HEK293 (cell line): ENCODE data around the gene PRM3.

Experiments
- CTCF ChIA-PET: fragments of 350-600 bp; formaldehyde crosslinking; extraction: SDS; loops from one replicate; lab custom pipeline; 2021; ENCODE audit warnings: antibody characterized with exemption; lab: Yijun Ruan, JAX
- POLR2A ChIA-PET: fragments of 300-600 bp; formaldehyde crosslinking; extraction: SDS; loops from one replicate; lab custom pipeline; 2020; ENCODE audit warnings: antibody characterized with exemption, inconsistent platforms; lab: Yijun Ruan, JAX
- H3K27ac ChIP-seq: fragments of 200-500 bp; sonication (Bioruptor generic); 2 replicates; pipeline ENCODE4 v1.5.1; 2014; ENCODE audit warnings: low read depth, low read length, control low read depth, inconsistent platforms; ENCODE audit errors: extremely low read depth
- H3K36me3 ChIP-seq, 2 experiments: fragments of 200-500 bp in 1 of 2; sonication (Bioruptor generic) in 1 of 2; 1 replicate in 1 of 2; 2 replicates in 1 of 2; pipeline ENCODE4 v1.5.1; 2014 to 2017; ENCODE audit warnings: inconsistent platforms in 2 of 2, low read length in 2 of 2; ENCODE audit not compliant: control insufficient read depth in 2 of 2, insufficient read depth in 1 of 2
- H3K4me1 ChIP-seq: fragments of 200-500 bp; sonication (Bioruptor generic); 2 replicates; pipeline ENCODE4 v1.5.1; 2014; ENCODE audit warnings: mild to moderate bottlenecking, low read length, inconsistent platforms; ENCODE audit not compliant: control insufficient read depth, insufficient read depth
- H3K4me3 ChIP-seq: 2 replicates; pipeline ENCODE4 v1.5.1; 2011; ENCODE audit warnings: low read depth, mild to moderate bottlenecking, control low read depth, low read length, moderate library complexity
- H3K9me3 ChIP-seq: fragments of 200-500 bp; sonication (Bioruptor generic); 2 replicates; pipeline ENCODE4 v1.5.1; 2014; ENCODE audit warnings: low read depth, low read length, inconsistent platforms; ENCODE audit not compliant: control insufficient read depth, insufficient read depth
- BCL11A ChIP-seq: fragments of 450-650 bp; formaldehyde crosslinking; IDR thresholded peaks from 2 replicates; pipeline ENCODE4 v1.5.1; 2016; ENCODE audit warnings: low read depth, missing biosample characterization, missing genetic modification characterization
- KLF1 ChIP-seq: fragments of 450-650 bp; formaldehyde crosslinking; IDR thresholded peaks from 2 replicates; pipeline ENCODE4 v1.5.1; 2016; ENCODE audit warnings: missing biosample characterization, missing genetic modification characterization
- KLF17 ChIP-seq: fragments of 450-650 bp; formaldehyde crosslinking; IDR thresholded peaks from 2 replicates; pipeline ENCODE4 v1.5.1; 2016; ENCODE audit warnings: missing biosample characterization, missing genetic modification characterization
- MZF1 ChIP-seq: fragments of 450-650 bp; formaldehyde crosslinking; IDR thresholded peaks from 2 replicates; pipeline ENCODE4 v1.5.1; 2017; ENCODE audit warnings: missing biosample characterization, missing genetic modification characterization, borderline replicate concordance
- YY1 ChIP-seq: fragments of 450-650 bp; formaldehyde crosslinking; IDR thresholded peaks from 2 replicates; pipeline ENCODE4 v1.5.1; 2018; ENCODE audit warnings: missing biosample characterization, missing genetic modification characterization
- ZBTB48 ChIP-seq: fragments of 450-650 bp; formaldehyde crosslinking; IDR thresholded peaks from 2 replicates; pipeline ENCODE4 v1.5.1; 2016; ENCODE audit warnings: missing biosample characterization, missing genetic modification characterization
- ZBTB7A ChIP-seq: fragments of 450-650 bp; formaldehyde crosslinking; IDR thresholded peaks from 2 replicates; pipeline ENCODE4 v1.5.1; 2016; ENCODE audit warnings: low read depth, missing biosample characterization, missing genetic modification characterization
- ZFHX2 ChIP-seq: fragments of 450-650 bp; formaldehyde crosslinking; conservative IDR thresholded peaks from 2 replicates; pipeline ENCODE4 v1.5.1; 2016; ENCODE audit warnings: missing biosample characterization, missing genetic modification characterization
- ZFP69B ChIP-seq: fragments of 450-650 bp; formaldehyde crosslinking; IDR thresholded peaks from 2 replicates; pipeline ENCODE4 v1.5.1; 2016; ENCODE audit warnings: missing biosample characterization, missing genetic modification characterization
- ZIC2 ChIP-seq: fragments of 450-650 bp; formaldehyde crosslinking; IDR thresholded peaks from 2 replicates; pipeline ENCODE4 v1.5.1; 2016; ENCODE audit warnings: missing biosample characterization, missing genetic modification characterization
- ZNF121 ChIP-seq: fragments of 450-650 bp; formaldehyde crosslinking; IDR thresholded peaks from 2 replicates; pipeline ENCODE4 v1.5.1; 2016; ENCODE audit warnings: missing biosample characterization, missing genetic modification characterization
- ZNF266 ChIP-seq: fragments of 450-650 bp; formaldehyde crosslinking; IDR thresholded peaks from 2 replicates; pipeline ENCODE4 v1.5.1; 2016; ENCODE audit warnings: missing biosample characterization, missing genetic modification characterization, low read depth
- ZNF335 ChIP-seq: fragments of 450-650 bp; formaldehyde crosslinking; conservative IDR thresholded peaks from 2 replicates; pipeline ENCODE4 v1.5.1; 2016; ENCODE audit warnings: missing biosample characterization, missing genetic modification characterization
- ZNF341 ChIP-seq: fragments of 450-650 bp; formaldehyde crosslinking; IDR thresholded peaks from 2 replicates; pipeline ENCODE4; 2016; ENCODE audit warnings: low read depth, missing biosample characterization, missing genetic modification characterization
- ZNF416 ChIP-seq: fragments of 450-650 bp; formaldehyde crosslinking; IDR thresholded peaks from 2 replicates; pipeline ENCODE4 v1.5.1; 2016; ENCODE audit warnings: missing biosample characterization, missing genetic modification characterization
- ZNF449 ChIP-seq: fragments of 450-650 bp; formaldehyde crosslinking; IDR thresholded peaks from 2 replicates; pipeline ENCODE4 v1.5.1; 2017; ENCODE audit warnings: missing biosample characterization, mild to moderate bottlenecking, missing genetic modification characterization, moderate library complexity
- ZNF555 ChIP-seq: fragments of 450-650 bp; formaldehyde crosslinking; conservative IDR thresholded peaks from 2 replicates; pipeline ENCODE4 v1.5.1; 2017; ENCODE audit warnings: missing biosample characterization, mild to moderate bottlenecking, missing genetic modification characterization, inconsistent platforms
- ZNF624 ChIP-seq: fragments of 450-650 bp; formaldehyde crosslinking; IDR thresholded peaks from 2 replicates; pipeline ENCODE4 v1.5.1; 2017; ENCODE audit warnings: missing biosample characterization, missing genetic modification characterization
- ZNF707 ChIP-seq: fragments of 450-650 bp; formaldehyde crosslinking; IDR thresholded peaks from 2 replicates; pipeline ENCODE4 v1.5.1; 2016; ENCODE audit warnings: missing biosample characterization, missing genetic modification characterization
- ZNF777 ChIP-seq: fragments of 450-650 bp; formaldehyde crosslinking; IDR thresholded peaks from 2 replicates; pipeline ENCODE4 v1.5.1; 2017; ENCODE audit warnings: missing biosample characterization, missing genetic modification characterization, borderline replicate concordance
- ZNF837 ChIP-seq: fragments of 450-650 bp; formaldehyde crosslinking; IDR thresholded peaks from 2 replicates; pipeline ENCODE4 v1.5.1; 2016; ENCODE audit warnings: missing biosample characterization, missing genetic modification characterization
- TF ChIP-seq, protein P1 (sequence below): fragments of 450-650 bp; formaldehyde crosslinking; IDR thresholded peaks from 2 replicates; pipeline ENCODE4 v1.5.1; 2016; ENCODE audit warnings: missing biosample characterization, missing genetic modification characterization
- TF ChIP-seq, protein P2 (sequence below): fragments of 450-650 bp; formaldehyde crosslinking; IDR thresholded peaks from 2 replicates; pipeline ENCODE4 v1.5.1; 2017; ENCODE audit warnings: missing biosample characterization, missing genetic modification characterization

Gene PRM3

DNA sequence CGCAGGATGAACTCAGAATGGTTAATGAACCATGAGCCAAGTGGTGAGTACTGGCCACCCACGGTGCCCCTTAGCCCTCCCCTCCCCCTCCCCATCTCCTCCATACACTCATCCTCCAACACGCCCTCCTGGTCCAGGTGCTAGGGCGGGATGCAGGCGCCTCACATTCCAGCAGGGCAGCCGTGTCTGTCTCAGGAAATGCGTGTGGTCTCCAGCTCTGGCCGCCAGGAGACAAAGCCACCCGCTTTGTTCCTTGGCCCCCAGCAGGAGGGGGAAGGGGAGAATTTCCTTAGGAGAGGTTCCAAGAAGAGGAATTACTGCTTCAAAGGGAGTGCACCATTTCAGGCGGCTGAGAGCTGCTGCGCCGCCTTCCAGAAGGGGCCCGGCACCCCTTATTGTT lies 42.1 kb upstream of the PRM3 start (continued):
- TF ChIP-seq, protein P1, sequence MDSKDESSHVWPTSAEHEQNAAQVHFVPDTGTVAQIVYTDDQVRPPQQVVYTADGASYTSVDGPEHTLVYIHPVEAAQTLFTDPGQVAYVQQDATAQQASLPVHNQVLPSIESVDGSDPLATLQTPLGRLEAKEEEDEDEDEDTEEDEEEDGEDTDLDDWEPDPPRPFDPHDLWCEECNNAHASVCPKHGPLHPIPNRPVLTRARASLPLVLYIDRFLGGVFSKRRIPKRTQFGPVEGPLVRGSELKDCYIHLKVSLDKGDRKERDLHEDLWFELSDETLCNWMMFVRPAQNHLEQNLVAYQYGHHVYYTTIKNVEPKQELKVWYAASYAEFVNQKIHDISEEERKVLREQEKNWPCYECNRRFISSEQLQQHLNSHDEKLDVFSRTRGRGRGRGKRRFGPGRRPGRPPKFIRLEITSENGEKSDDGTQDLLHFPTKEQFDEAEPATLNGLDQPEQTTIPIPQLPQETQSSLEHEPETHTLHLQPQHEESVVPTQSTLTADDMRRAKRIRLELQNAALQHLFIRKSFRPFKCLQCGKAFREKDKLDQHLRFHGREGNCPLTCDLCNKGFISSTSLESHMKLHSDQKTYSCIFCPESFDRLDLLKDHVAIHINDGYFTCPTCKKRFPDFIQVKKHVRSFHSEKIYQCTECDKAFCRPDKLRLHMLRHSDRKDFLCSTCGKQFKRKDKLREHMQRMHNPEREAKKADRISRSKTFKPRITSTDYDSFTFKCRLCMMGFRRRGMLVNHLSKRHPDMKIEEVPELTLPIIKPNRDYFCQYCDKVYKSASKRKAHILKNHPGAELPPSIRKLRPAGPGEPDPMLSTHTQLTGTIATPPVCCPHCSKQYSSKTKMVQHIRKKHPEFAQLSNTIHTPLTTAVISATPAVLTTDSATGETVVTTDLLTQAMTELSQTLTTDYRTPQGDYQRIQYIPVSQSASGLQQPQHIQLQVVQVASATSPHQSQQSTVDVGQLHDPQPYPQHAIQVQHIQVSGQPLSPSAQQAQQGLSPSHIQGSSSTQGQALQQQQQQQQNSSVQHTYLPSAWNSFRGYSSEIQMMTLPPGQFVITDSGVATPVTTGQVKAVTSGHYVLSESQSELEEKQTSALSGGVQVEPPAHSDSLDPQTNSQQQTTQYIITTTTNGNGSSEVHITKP = no peak
- TF ChIP-seq ZBTB7A (no peak), KLF1 (tag by site-specific recombination) (no peak), ZIC2 (tag by site-specific recombination) (peak; percentile 34), KLF17 (tag by site-specific recombination) (no peak), ZNF837 (no peak), ZNF624 (tag by site-specific recombination) (no peak), ZFHX2 (tag by site-specific recombination) (peak; percentile 71)

GRCh38 chr16:11314309-11314894 lies 41.0 kb upstream of the PRM3 start:
- no peaks in the 10 kb centered on the region for H3K9me3 ChIP-seq
- POLR2A ChIA-PET = no interaction called here
- no peak for TF ChIP-seq MZF1 (tag by site-specific recombination)
- TF ChIP-seq ZNF266 (tag by site-specific recombination) = no peak
- TF ChIP-seq ZNF335 = no peak
- no peak for TF ChIP-seq ZNF341 (tag by site-specific recombination)
- no peak for TF ChIP-seq ZNF449
- no peak for TF ChIP-seq ZNF707 (tag by site-specific recombination)
- TF ChIP-seq YY1 = no peak
- no peak for TF ChIP-seq ZNF837
- no peak for TF ChIP-seq ZNF416 (tag by site-specific recombination)
- TF ChIP-seq, protein P2, sequence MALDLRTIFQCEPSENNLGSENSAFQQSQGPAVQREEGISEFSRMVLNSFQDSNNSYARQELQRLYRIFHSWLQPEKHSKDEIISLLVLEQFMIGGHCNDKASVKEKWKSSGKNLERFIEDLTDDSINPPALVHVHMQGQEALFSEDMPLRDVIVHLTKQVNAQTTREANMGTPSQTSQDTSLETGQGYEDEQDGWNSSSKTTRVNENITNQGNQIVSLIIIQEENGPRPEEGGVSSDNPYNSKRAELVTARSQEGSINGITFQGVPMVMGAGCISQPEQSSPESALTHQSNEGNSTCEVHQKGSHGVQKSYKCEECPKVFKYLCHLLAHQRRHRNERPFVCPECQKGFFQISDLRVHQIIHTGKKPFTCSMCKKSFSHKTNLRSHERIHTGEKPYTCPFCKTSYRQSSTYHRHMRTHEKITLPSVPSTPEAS (tag by site-specific recombination) = no peak
- TF ChIP-seq ZNF121 (tag by site-specific recombination) = no peak
- TF ChIP-seq ZBTB48 (tag by site-specific recombination) = no peak
- no peak for TF ChIP-seq BCL11A (tag by site-specific recombination)
- TF ChIP-seq ZNF555 (tag by site-specific recombination) = no peak
- TF ChIP-seq ZFP69B (tag by site-specific recombination) = no peak
- no peak for TF ChIP-seq ZNF777 (tag by site-specific recombination)
- H3K27ac ChIP-seq = no peak overlapping the region
- no peaks in the 10 kb centered on the region for H3K4me1 ChIP-seq
- CTCF ChIA-PET = no interaction called here
- no peaks in the 10 kb centered on the region for H3K36me3 ChIP-seq
- H3K4me3 ChIP-seq = no peak overlapping the region
